Fibroblast of lung (primary cell): ENCODE data around the gene EEFSEC. TPM values are rescaled to one million over a fixed set of nuclear protein-coding genes. Genes with fewer than 3 reads are reported as not detected.

Experiments
- DNase-seq, 2 donors: peaks; one replicate each; pipeline versions ENCODE4 v3.0.0 to v3.0.0-alpha.2; 2010; ENCODE audit warnings: low read depth in 2 of 2
- H2AFZ ChIP-seq: 2 replicates; pipeline ENCODE4 v1.5.1; 2012; ENCODE audit warnings: low read length, control low read depth, inconsistent platforms
- H3K27ac ChIP-seq: 2 replicates; pipeline ENCODE4 v1.5.1; 2011; ENCODE audit warnings: low read length, control low read depth; ENCODE audit not compliant: insufficient read depth
- H3K27me3 ChIP-seq: 2 replicates; pipeline ENCODE4 v1.5.1; 2011; ENCODE audit warnings: mild to moderate bottlenecking, low read length; ENCODE audit not compliant: control insufficient read depth, insufficient read depth
- H3K36me3 ChIP-seq: 2 replicates; pipeline ENCODE4 v1.5.1; 2011; ENCODE audit warnings: low read length; ENCODE audit not compliant: control insufficient read depth, insufficient read depth
- H3K4me1 ChIP-seq: 2 replicates; pipeline ENCODE4 v1.5.1; 2011; ENCODE audit warnings: low read length; ENCODE audit not compliant: control insufficient read depth, insufficient read depth; ENCODE audit errors: extremely low read depth
- H3K4me2 ChIP-seq: 2 replicates; pipeline ENCODE4 v1.5.1; 2011; ENCODE audit warnings: low read length, control low read depth; ENCODE audit not compliant: insufficient read depth; ENCODE audit errors: extremely low read depth
- H3K4me3 ChIP-seq, 4 experiments: fragments of 200-600 bp in 1 of 4; sonication (generic) in 1 of 4; replicated peaks in 1 of 4; 2 replicates each; pipeline ENCODE4 v1.5.1; 2011 to 2016; ENCODE audit warnings: low read length in 4 of 4, low read depth in 3 of 4, mild to moderate bottlenecking in 3 of 4, control low read depth in 2 of 4, inconsistent platforms in 1 of 4, mixed read lengths in 1 of 4; ENCODE audit not compliant: insufficient read depth in 1 of 4; ENCODE audit errors: control extremely low read depth in 1 of 4
- H3K79me2 ChIP-seq: 2 replicates; pipeline ENCODE4 v1.5.1; 2012; ENCODE audit warnings: mild to moderate bottlenecking, low read length, inconsistent platforms; ENCODE audit not compliant: control insufficient read depth, insufficient read depth
- H3K9ac ChIP-seq: 2 replicates; pipeline ENCODE4 v1.5.1; 2011; ENCODE audit warnings: mild to moderate bottlenecking, low read length, control low read depth; ENCODE audit not compliant: insufficient read depth
- H3K9me3 ChIP-seq: 2 replicates; pipeline ENCODE4 v1.5.1; 2012; ENCODE audit warnings: low read depth, low read length; ENCODE audit not compliant: control insufficient read depth, insufficient read depth
- H4K20me1 ChIP-seq: 2 replicates; pipeline ENCODE4 v1.5.1; 2011; ENCODE audit warnings: low read length; ENCODE audit not compliant: control insufficient read depth, insufficient read depth; ENCODE audit errors: extremely low read depth
- EZH2 ChIP-seq: IDR thresholded peaks from 2 replicates; pipeline ENCODE4 v1.5.1; 2012; ENCODE audit warnings: low read length, control low read depth, mild to moderate bottlenecking; ENCODE audit errors: missing control alignments
- polyA plus RNA-seq, 2 donors: library from polyadenylated mRNA; depleted of rRNA in 1 of 2; stranded (reverse) in 1 of 2; unstranded in 1 of 2; fragments of >200 nt; gene quantifications; 2 replicates each; pipeline ENCODE4 v1.2.1, GENCODE V29; 2011 to 2012; ENCODE audit warnings: missing spikeins in 1 of 2
- total RNA-seq: library from RNA; depleted of rRNA; stranded (reverse); fragments of >200 nt; gene quantifications from 2 replicates; pipeline ENCODE4 v1.2.1, GENCODE V29; 2014
- TF ChIP-seq, protein P1 (sequence below), 2 donors: IDR thresholded peaks in 1 of 2; conservative IDR thresholded peaks in 1 of 2; 1 replicate in 1 of 2; 2 replicates in 1 of 2; pipeline ENCODE4 v1.5.1; 2011 to 2012; ENCODE audit warnings: low read length in 2 of 2, control low read depth in 1 of 2, inconsistent platforms in 1 of 2, low read depth in 1 of 2, mild to moderate bottlenecking in 1 of 2

EEFSEC gene
- total and polyA plus RNA-seq, 2 donors (not counting 1 experiment from before 2014, with no cell fraction given): 2.6 to 5.0 TPM

DNA sequence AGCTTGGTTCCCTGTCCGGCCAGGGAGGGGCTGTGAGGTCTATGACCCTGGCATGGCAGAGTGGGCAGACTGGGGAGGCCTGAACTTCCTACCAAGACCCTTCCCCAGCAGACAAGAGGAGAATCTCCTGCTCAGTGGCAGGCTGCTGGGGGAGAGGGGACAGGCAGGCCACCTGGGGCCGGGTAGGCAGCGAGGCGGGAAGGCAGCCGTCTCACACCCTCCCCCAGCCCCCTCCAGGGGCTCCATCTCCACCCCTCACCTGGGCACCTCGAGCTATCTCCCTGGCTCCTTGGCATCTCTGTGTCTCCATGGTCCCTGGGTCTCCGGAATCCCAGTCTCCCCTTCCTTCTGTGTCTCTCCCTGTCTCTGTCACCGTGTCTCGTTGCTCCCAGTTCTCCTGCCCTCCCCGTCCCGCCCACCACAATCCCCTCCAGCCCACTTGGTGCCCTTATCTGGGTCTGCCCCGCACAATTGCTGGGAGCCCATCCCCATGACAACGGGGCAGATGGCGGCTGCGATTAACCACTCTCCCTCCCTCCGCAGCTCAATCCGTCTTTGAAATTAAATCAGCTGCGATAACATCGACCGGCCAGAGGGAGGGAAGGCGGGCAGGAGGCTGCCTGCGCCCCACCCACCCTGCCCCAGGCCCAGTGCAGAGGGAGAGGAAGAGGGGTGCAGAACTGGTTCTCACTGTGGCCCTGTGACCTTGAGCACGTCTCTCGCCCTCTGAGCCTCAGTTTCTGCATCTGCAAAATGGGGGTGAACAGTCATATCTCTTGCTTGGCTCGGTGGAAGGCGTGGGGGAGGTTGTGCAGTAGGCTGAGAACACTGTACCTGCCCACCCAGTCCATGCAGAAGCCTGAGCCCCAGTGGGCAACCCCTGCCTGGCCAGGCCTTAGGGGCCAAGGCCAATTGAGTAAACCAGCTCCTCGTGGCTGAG is 303.8 kb downstream of the EEFSEC start:
- TF ChIP-seq, protein P1, sequence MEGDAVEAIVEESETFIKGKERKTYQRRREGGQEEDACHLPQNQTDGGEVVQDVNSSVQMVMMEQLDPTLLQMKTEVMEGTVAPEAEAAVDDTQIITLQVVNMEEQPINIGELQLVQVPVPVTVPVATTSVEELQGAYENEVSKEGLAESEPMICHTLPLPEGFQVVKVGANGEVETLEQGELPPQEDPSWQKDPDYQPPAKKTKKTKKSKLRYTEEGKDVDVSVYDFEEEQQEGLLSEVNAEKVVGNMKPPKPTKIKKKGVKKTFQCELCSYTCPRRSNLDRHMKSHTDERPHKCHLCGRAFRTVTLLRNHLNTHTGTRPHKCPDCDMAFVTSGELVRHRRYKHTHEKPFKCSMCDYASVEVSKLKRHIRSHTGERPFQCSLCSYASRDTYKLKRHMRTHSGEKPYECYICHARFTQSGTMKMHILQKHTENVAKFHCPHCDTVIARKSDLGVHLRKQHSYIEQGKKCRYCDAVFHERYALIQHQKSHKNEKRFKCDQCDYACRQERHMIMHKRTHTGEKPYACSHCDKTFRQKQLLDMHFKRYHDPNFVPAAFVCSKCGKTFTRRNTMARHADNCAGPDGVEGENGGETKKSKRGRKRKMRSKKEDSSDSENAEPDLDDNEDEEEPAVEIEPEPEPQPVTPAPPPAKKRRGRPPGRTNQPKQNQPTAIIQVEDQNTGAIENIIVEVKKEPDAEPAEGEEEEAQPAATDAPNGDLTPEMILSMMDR (conservative IDR thresholded peaks at IDR 0.05 in 1 of 2, IDR thresholded peaks at IDR 0.05 in 1 of 2; ENCODE audit: low read depth in 1 of 2, low read length in 2 of 2): no peak
- no peak overlapping the region for H3K4me3 ChIP-seq
- no peaks in the 10 kb centered on the region for H3K36me3 ChIP-seq
- no peak overlapping the region for H3K9ac ChIP-seq
- no peaks in the 10 kb centered on the region for H3K79me2 ChIP-seq
- H3K4me2 ChIP-seq: no peak overlapping the region
- H3K27ac ChIP-seq: no peak overlapping the region
- DNase-seq: no peak
- no peaks in the 10 kb centered on the region for H4K20me1 ChIP-seq
- peaks cover 22% of the 10 kb centered on the region for H3K27me3 ChIP-seq
- no peak overlapping the region for H2AFZ ChIP-seq
- no peaks in the 10 kb centered on the region for H3K4me1 ChIP-seq
- no peaks in the 10 kb centered on the region for H3K9me3 ChIP-seq

DNA sequence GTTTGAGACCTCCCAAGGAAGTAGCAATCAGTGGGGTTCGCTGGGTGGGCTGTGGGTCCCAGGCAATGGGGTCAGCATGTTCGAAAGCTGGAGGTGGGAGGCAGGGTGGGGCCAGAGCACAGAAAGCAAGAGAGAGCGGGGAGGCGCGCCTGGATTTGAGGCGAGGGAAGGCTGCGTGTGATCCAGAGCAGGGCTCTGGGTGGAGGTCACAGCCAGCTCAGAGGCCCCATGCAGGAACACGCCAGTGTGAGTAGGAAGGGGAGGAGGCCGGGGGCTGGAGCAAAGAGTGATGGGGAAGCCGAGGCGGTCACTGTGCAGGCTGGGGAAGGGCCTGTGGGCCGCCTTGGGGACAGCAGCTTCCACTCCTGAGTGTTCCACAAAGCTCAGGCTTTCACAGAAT is 304.7 kb downstream of the EEFSEC start:
- Histone ChIP-seq H3K4me2 (no peak overlapping the region), H3K4me1 (no peaks in the 10 kb centered on the region), H3K9me3 (no peaks in the 10 kb centered on the region), H3K79me2 (no peaks in the 10 kb centered on the region), H3K36me3 (no peaks in the 10 kb centered on the region), H4K20me1 (no peaks in the 10 kb centered on the region), H3K27me3 (peaks cover 19% of the 10 kb centered on the region), H3K9ac (no peak overlapping the region), H3K4me3 (no peak overlapping the region), H2AFZ (no peak overlapping the region), H3K27ac (no peak overlapping the region)
- TF ChIP-seq, protein P1 (conservative IDR thresholded peaks at IDR 0.05 in 1 of 2, IDR thresholded peaks at IDR 0.05 in 1 of 2; ENCODE audit: low read depth in 1 of 2, low read length in 2 of 2): no peak
- TF ChIP-seq EZH2: no peak
- no peak for DNase-seq

Other genes starting within 250 kb of the EEFSEC start
- not detected in 2 replicates for gene KBTBD12, start 238.2 kb upstream of the EEFSEC start, total RNA-seq
- gene KBTBD12, start 238.2 kb upstream of the EEFSEC start, polyA plus RNA-seq: not detected in 2 replicates
- 228 and 398 TPM in 2 replicates for gene SEC61A1, start 101.0 kb upstream of the EEFSEC start, total RNA-seq
- gene SEC61A1, start 101.0 kb upstream of the EEFSEC start, polyA plus RNA-seq: 509 and 525 TPM in 2 replicates
- 59.1 and 67.2 TPM in 2 replicates for gene RUVBL1, start 29.7 kb upstream of the EEFSEC start, total RNA-seq
- gene RUVBL1, start 29.7 kb upstream of the EEFSEC start, polyA plus RNA-seq: 52.3 and 81.0 TPM in 2 replicates